ENCODE data around the gene CACNA1A. TPM values are rescaled to one million over a fixed set of nuclear protein-coding genes. Genes with fewer than 3 reads are reported as not detected.

Gene CACNA1A
- total RNA-seq, 1 donor from 2014 or later = under 0.01 TPM

GRCh38 chr19:13451434-13451995, 54.8 kb downstream of the CACNA1A start:
- Histone ChIP-seq H3K36me3 (ENCODE audit: control insufficient read depth, insufficient read depth, low read length) (no peaks in the 10 kb centered on the region), H3K27me3 (ENCODE audit: control insufficient read depth, insufficient read depth, low read length) (no peaks in the 10 kb centered on the region), H3K4me3 (ENCODE audit: low read depth, low read length) (no peak overlapping the region)
- TF ChIP-seq CTCF (IDR thresholded peaks at IDR 0.05; ENCODE audit: insufficient read depth, low read length, severe bottlenecking) = no peak
- FAIRE-seq = no peak
- DNase-seq (ENCODE audit: low read depth) = no peak

GRCh38 chr19:13447978-13448377, 58.3 kb downstream of the CACNA1A start:
- H3K4me3 ChIP-seq (ENCODE audit: low read depth, low read length) = no peak overlapping the region
- TF ChIP-seq CTCF (IDR thresholded peaks at IDR 0.05; ENCODE audit: insufficient read depth, low read length, severe bottlenecking) = no peak
- peak; percentile 13 for FAIRE-seq
- H3K36me3 ChIP-seq (ENCODE audit: control insufficient read depth, insufficient read depth, low read length) = no peaks in the 10 kb centered on the region
- no peaks in the 10 kb centered on the region for H3K27me3 ChIP-seq (ENCODE audit: control insufficient read depth, insufficient read depth, low read length)
- DNase-seq (ENCODE audit: low read depth) = no peak

- Histone ChIP-seq H3K27me3 (ENCODE audit: control insufficient read depth, insufficient read depth, low read length) (no peaks in the 10 kb centered on the region), H3K36me3 (ENCODE audit: control insufficient read depth, insufficient read depth, low read length) (no peaks in the 10 kb centered on the region), H3K4me3 (ENCODE audit: low read depth, low read length) (no peak overlapping the region)
- DNase-seq (ENCODE audit: low read depth) (peak; percentile 8), FAIRE-seq (no peak)
- no peak for TF ChIP-seq CTCF (IDR thresholded peaks at IDR 0.05; ENCODE audit: insufficient read depth, low read length, severe bottlenecking)
These were observed 64.3 kb downstream of the CACNA1A start for GRCh38 chr19:13441810-13442512.

- DNase-seq (ENCODE audit: low read depth) = no peak
- FAIRE-seq = peak; percentile 7
- Histone ChIP-seq H3K36me3 (ENCODE audit: control insufficient read depth, insufficient read depth, low read length) (no peaks in the 10 kb centered on the region), H3K27me3 (ENCODE audit: control insufficient read depth, insufficient read depth, low read length) (no peaks in the 10 kb centered on the region), H3K4me3 (ENCODE audit: low read depth, low read length) (no peak overlapping the region)
- TF ChIP-seq CTCF (IDR thresholded peaks at IDR 0.05; ENCODE audit: insufficient read depth, low read length, severe bottlenecking) = no peak
These were observed 68.2 kb downstream of the CACNA1A start for GRCh38 chr19:13437919-13438618.

GRCh38 chr19:13436352-13436751, 69.9 kb downstream of the CACNA1A start:
- FAIRE-seq = no peak
- H3K36me3 ChIP-seq (ENCODE audit: control insufficient read depth, insufficient read depth, low read length) = no peaks in the 10 kb centered on the region
- no peak for TF ChIP-seq CTCF (IDR thresholded peaks at IDR 0.05; ENCODE audit: insufficient read depth, low read length, severe bottlenecking)

More at GRCh38 chr19:13436352-13436751, 69.9 kb downstream of the CACNA1A start:
- H3K27me3 ChIP-seq (ENCODE audit: control insufficient read depth, insufficient read depth, low read length) = no peaks in the 10 kb centered on the region
- no peak overlapping the region for H3K4me3 ChIP-seq (ENCODE audit: low read depth, low read length)
- no peak for DNase-seq (ENCODE audit: low read depth)

Measured in bronchial epithelial cell (primary cell).